ENCODE measurements around the gene MEF2D.

GRCh38 chr1:156528875-156529425, 28.4 kb upstream of the MEF2D start:
- TF ChIP-seq CTCF (optimal IDR thresholded peaks at IDR 0.05 in 1 of 3, IDR thresholded peaks at IDR 0.05 in 1 of 3, conservative IDR thresholded peaks at IDR 0.05 in 1 of 3; ENCODE audit: extremely low read depth in 1 of 3, insufficient read depth in 2 of 3, low read length in 3 of 3) (no peak), EZH2 (IDR thresholded peaks at IDR 0.05; ENCODE audit: low read length) (no peak)

Measured in keratinocyte (primary cell).